ENCODE results near the gene RASGRF2. TPM values are rescaled to one million over a fixed set of nuclear protein-coding genes. Genes with fewer than 3 reads are reported as not detected.

RASGRF2 gene
- total and polyA plus RNA-seq, 2 of the 13 experiments (the other 11 are each of a cell fraction or from before 2014, with no cell fraction given), result 23.6 to 29.0 TPM

DNA sequence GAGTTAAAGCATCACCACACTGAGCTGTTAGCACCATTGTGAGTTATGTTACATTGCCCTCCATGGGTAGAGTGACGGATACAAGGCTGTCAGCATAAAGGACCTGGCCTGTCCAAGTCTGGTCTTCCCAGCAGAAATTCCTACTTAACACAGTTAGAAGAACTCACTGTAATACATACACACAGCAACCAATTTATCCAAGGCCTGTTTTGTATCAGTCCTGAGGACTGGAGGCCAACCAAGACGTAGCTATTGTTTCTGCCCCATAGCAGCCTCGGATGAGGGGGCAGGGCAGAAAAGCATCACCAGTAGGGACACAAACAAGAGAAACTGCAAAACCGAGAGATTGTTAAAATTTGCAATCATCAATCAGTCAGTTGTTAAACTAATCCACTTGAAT lies 206.9 kb downstream of the RASGRF2 start:
- FAIRE-seq (no peak), DNase-seq (ENCODE audit: low spot score) (no peak), ATAC-seq (no peak)
- Histone ChIP-seq H3K27ac (ENCODE audit: extremely low read length, insufficient read depth, low read length) (no peak overlapping the region), H3K36me3 (replicated peaks in 1 of 2; ENCODE audit: control insufficient read depth in 1 of 2, insufficient read depth in 2 of 2, low read length in 2 of 2) (peaks cover 4 to 8% of the 10 kb centered on the region in 2 experiments; a peak in 3 of 5 replicates), H3K9ac (ENCODE audit: insufficient read depth, low read depth, low read length) (no peak overlapping the region), H4K20me1 (ENCODE audit: insufficient read depth, low read length) (no peaks in the 10 kb centered on the region), H3K27me3 (ENCODE audit: control insufficient read depth in 1 of 2, insufficient read depth in 2 of 2, low read length in 2 of 2) (no peaks in the 10 kb centered on the region), H3K4me1 (ENCODE audit: insufficient read depth, low read length) (no peaks in the 10 kb centered on the region), H2AFZ (ENCODE audit: low read length) (no peak overlapping the region), H3K4me3 (replicated peaks in 1 of 3; ENCODE audit: insufficient read depth in 1 of 3, low read depth in 2 of 3, low read length in 3 of 3) (no peak overlapping the region), H3K4me2 (ENCODE audit: low read depth, low read length) (no peak overlapping the region), H3K79me2 (ENCODE audit: insufficient read depth, low read length) (no peaks in the 10 kb centered on the region), H3K9me3 (ENCODE audit: low read length) (no peaks in the 10 kb centered on the region)
- TF ChIP-seq REL (CRISPR knock-in tag; conservative IDR thresholded peaks at IDR 0.05) (no peak), SIX1 (CRISPR knock-in tag; IDR thresholded peaks at IDR 0.05; ENCODE audit: borderline replicate concordance) (no peak), WIZ (CRISPR knock-in tag; IDR thresholded peaks at IDR 0.05) (no peak), PHF8 (CRISPR knock-in tag; IDR thresholded peaks at IDR 0.05) (no peak), HNF4G (IDR thresholded peaks at IDR 0.05; ENCODE audit: borderline replicate concordance, low read depth, low read length) (no peak), HNF4G (CRISPR knock-in tag; IDR thresholded peaks at IDR 0.05; ENCODE audit: borderline replicate concordance, low read depth) (no peak), REPIN1 (CRISPR knock-in tag; IDR thresholded peaks at IDR 0.05; ENCODE audit: borderline replicate concordance, low read depth) (no peak), NFE2 (CRISPR knock-in tag; IDR thresholded peaks at IDR 0.05) (no peak), ZNF768 (CRISPR knock-in tag; IDR thresholded peaks at IDR 0.05) (no peak), ZC3H13 (CRISPR knock-in tag; IDR thresholded peaks at IDR 0.05) (no peak), GATAD1 (CRISPR knock-in tag; IDR thresholded peaks at IDR 0.05) (no peak), KDM4B (CRISPR knock-in tag; IDR thresholded peaks at IDR 0.05) (no peak), ZNF580 (CRISPR knock-in tag; IDR thresholded peaks at IDR 0.05; ENCODE audit: borderline replicate concordance, low read depth) (no peak), SOX6 (IDR thresholded peaks at IDR 0.05) (no peak), SOX6 (CRISPR knock-in tag; IDR thresholded peaks at IDR 0.05) (no peak), TBX2 (CRISPR knock-in tag; IDR thresholded peaks at IDR 0.05; ENCODE audit: borderline replicate concordance) (no peak), SIN3B (IDR thresholded peaks at IDR 0.05; ENCODE audit: low read length) (no peak), PRPF4 (IDR thresholded peaks at IDR 0.05; ENCODE audit: low read depth, low read length, poor library complexity, severe bottlenecking) (no peak)
- TF ChIP-seq, protein P1, sequence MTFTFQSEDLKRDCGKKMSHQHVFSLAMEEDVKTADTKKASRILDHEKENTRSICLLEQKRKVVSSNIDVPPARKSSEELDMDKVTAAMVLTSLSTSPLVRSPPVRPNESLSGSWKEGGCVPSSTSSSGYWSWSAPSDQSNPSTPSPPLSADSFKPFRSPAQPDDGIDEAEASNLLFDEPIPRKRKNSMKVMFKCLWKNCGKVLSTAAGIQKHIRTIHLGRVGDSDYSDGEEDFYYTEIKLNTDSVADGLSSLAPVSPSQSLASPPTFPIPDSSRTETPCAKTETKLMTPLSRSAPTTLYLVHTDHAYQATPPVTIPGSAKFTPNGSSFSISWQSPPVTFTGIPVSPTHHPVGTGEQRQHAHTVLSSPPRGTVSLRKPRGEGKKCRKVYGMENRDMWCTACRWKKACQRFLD (CRISPR knock-in tag; IDR thresholded peaks at IDR 0.05; ENCODE audit: borderline replicate concordance), result no peak
- TF ChIP-seq, protein P2, sequence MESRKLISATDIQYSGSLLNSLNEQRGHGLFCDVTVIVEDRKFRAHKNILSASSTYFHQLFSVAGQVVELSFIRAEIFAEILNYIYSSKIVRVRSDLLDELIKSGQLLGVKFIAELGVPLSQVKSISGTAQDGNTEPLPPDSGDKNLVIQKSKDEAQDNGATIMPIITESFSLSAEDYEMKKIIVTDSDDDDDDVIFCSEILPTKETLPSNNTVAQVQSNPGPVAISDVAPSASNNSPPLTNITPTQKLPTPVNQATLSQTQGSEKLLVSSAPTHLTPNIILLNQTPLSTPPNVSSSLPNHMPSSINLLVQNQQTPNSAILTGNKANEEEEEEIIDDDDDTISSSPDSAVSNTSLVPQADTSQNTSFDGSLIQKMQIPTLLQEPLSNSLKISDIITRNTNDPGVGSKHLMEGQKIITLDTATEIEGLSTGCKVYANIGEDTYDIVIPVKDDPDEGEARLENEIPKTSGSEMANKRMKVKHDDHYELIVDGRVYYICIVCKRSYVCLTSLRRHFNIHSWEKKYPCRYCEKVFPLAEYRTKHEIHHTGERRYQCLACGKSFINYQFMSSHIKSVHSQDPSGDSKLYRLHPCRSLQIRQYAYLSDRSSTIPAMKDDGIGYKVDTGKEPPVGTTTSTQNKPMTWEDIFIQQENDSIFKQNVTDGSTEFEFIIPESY (CRISPR knock-in tag; IDR thresholded peaks at IDR 0.05), result no peak
- TF ChIP-seq, protein P3, sequence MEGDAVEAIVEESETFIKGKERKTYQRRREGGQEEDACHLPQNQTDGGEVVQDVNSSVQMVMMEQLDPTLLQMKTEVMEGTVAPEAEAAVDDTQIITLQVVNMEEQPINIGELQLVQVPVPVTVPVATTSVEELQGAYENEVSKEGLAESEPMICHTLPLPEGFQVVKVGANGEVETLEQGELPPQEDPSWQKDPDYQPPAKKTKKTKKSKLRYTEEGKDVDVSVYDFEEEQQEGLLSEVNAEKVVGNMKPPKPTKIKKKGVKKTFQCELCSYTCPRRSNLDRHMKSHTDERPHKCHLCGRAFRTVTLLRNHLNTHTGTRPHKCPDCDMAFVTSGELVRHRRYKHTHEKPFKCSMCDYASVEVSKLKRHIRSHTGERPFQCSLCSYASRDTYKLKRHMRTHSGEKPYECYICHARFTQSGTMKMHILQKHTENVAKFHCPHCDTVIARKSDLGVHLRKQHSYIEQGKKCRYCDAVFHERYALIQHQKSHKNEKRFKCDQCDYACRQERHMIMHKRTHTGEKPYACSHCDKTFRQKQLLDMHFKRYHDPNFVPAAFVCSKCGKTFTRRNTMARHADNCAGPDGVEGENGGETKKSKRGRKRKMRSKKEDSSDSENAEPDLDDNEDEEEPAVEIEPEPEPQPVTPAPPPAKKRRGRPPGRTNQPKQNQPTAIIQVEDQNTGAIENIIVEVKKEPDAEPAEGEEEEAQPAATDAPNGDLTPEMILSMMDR (CRISPR knock-in tag; IDR thresholded peaks at IDR 0.05), result no peak
- 98% methylated on average over 4 of the region's 4 CpGs for WGBS (ENCODE audit: low lambda C conversion rate)
- no TSS peak for BruUV-seq (replicated peaks)
- ChIA-PET POLR2A (no interaction called here), CTCF (ENCODE audit: low intra/inter-chr PET ratio, low total read pairs) (no interaction called here)
- in situ Hi-C loops (cut with HindIII; ENCODE audit: extremely low pct_ligation_motif_present, low pct_unique_long_range_greater_than_20kb), result no loop called here
- intact Hi-C loops (cut with micrococcal nuclease; ENCODE audit: unreplicated experiment), result no loop called here

Data from HepG2 (cell line).